Measurements from ENCODE around the gene DNAI7.

- TF ChIP-seq NFIC (IDR thresholded peaks at IDR 0.05): no peak
- no peak for TF ChIP-seq EP300 (IDR thresholded peaks at IDR 0.05; ENCODE audit: borderline replicate concordance)
- no peak for TF ChIP-seq MAX (IDR thresholded peaks at IDR 0.05)
- no peak for TF ChIP-seq CEBPB (IDR thresholded peaks at IDR 0.05)
- no peak for TF ChIP-seq YY1 (IDR thresholded peaks at IDR 0.05; ENCODE audit: low read depth)
- TF ChIP-seq EGR1 (IDR thresholded peaks at IDR 0.05): no peak
- no peak for TF ChIP-seq TAF1 (IDR thresholded peaks at IDR 0.05; ENCODE audit: low read depth)
- TF ChIP-seq TCF12 (IDR thresholded peaks at IDR 0.05; ENCODE audit: low read depth): no peak
- TF ChIP-seq, protein P1, sequence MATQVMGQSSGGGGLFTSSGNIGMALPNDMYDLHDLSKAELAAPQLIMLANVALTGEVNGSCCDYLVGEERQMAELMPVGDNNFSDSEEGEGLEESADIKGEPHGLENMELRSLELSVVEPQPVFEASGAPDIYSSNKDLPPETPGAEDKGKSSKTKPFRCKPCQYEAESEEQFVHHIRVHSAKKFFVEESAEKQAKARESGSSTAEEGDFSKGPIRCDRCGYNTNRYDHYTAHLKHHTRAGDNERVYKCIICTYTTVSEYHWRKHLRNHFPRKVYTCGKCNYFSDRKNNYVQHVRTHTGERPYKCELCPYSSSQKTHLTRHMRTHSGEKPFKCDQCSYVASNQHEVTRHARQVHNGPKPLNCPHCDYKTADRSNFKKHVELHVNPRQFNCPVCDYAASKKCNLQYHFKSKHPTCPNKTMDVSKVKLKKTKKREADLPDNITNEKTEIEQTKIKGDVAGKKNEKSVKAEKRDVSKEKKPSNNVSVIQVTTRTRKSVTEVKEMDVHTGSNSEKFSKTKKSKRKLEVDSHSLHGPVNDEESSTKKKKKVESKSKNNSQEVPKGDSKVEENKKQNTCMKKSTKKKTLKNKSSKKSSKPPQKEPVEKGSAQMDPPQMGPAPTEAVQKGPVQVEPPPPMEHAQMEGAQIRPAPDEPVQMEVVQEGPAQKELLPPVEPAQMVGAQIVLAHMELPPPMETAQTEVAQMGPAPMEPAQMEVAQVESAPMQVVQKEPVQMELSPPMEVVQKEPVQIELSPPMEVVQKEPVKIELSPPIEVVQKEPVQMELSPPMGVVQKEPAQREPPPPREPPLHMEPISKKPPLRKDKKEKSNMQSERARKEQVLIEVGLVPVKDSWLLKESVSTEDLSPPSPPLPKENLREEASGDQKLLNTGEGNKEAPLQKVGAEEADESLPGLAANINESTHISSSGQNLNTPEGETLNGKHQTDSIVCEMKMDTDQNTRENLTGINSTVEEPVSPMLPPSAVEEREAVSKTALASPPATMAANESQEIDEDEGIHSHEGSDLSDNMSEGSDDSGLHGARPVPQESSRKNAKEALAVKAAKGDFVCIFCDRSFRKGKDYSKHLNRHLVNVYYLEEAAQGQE (IDR thresholded peaks at IDR 0.05; ENCODE audit: low read depth): no peak
- no peak for TF ChIP-seq TEAD4 (IDR thresholded peaks at IDR 0.05)
- no peak for TF ChIP-seq ZBTB7A (IDR thresholded peaks at IDR 0.05; ENCODE audit: low read depth)
- no peak for TF ChIP-seq FOXM1 (IDR thresholded peaks at IDR 0.05; ENCODE audit: borderline replicate concordance, low read depth)
Measured at GRCh38 chr12:25236626-25237025, 41.7 kb upstream of the DNAI7 start.

All from Ishikawa (cell line).